GM12874 (cell line): ENCODE measurements around the gene MS4A6E.

ENCODE experiments used
- CTCF ChIP-seq: IDR thresholded peaks from 2 replicates; pipeline ENCODE4 v1.5.1; 2011; ENCODE audit warnings: low read depth, mild to moderate bottlenecking, control low read depth, low read length, moderate library complexity; ENCODE audit not compliant: insufficient read depth

Gene MS4A6E

GRCh38 chr11:60343094-60343704 lies 16.1 kb downstream of the MS4A6E start:
- peak; percentile 52; the same call in 1 of the 2 replicates for TF ChIP-seq CTCF

- TF ChIP-seq CTCF = no peak
Measured at GRCh38 chr11:60344146-60344545, 17.1 kb downstream of the MS4A6E start.

GRCh38 chr11:60345489-60345888 lies 18.4 kb downstream of the MS4A6E start:
- peak; percentile 68 for TF ChIP-seq CTCF

- no peak for TF ChIP-seq CTCF
Measured at GRCh38 chr11:60347084-60347797, 20.2 kb downstream of the MS4A6E start.

- TF ChIP-seq CTCF = peak; percentile 37; the same call in 1 of the 2 replicates
Measured at GRCh38 chr11:60348116-60348515, 21.1 kb downstream of the MS4A6E start.

- no peak for TF ChIP-seq CTCF
Measured at GRCh38 chr11:60349990-60350389, 22.9 kb downstream of the MS4A6E start.

- no peak for TF ChIP-seq CTCF
Measured at GRCh38 chr11:60357771-60358170, 30.7 kb downstream of the MS4A6E start.
